ENCODE measurements around the gene ARHGEF17.

- TF ChIP-seq POLR2A (IDR thresholded peaks at IDR 0.05) (no peak), CTCF (IDR thresholded peaks at IDR 0.05) (no peak)
These were observed 26.0 kb upstream of the ARHGEF17 start for GRCh38 chr11:73281796-73282660.

Data from right lobe of liver (tissue), 4 donors.